GM18868 (cell line): Measurements from ENCODE around the gene PDGFC.

Source experiments
- ATAC-seq: cut with Tn5 transposase; IDR thresholded peaks from one replicate; pipeline ENCODE4 v1.9.1; 2021; ENCODE audit warnings: mild to moderate bottlenecking, moderate library complexity; ENCODE audit not compliant: unreplicated experiment

PDGFC gene

GRCh38 chr4:156838761-156839160 is 132.8 kb downstream of the PDGFC start:
- ATAC-seq, result no peak

- no peak for ATAC-seq
Measured at GRCh38 chr4:156837625-156838345, 133.8 kb downstream of the PDGFC start.

GRCh38 chr4:156832886-156833285 is 138.7 kb downstream of the PDGFC start:
- no peak for ATAC-seq

- no peak for ATAC-seq
Measured at GRCh38 chr4:156830351-156830750, 141.2 kb downstream of the PDGFC start.

- ATAC-seq, result no peak
Measured at GRCh38 chr4:156829201-156829873, 142.3 kb downstream of the PDGFC start.

GRCh38 chr4:156827519-156827918 is 144.1 kb downstream of the PDGFC start:
- no peak for ATAC-seq

GRCh38 chr4:156825074-156825473 is 146.5 kb downstream of the PDGFC start:
- no peak for ATAC-seq

GRCh38 chr4:156824451-156825060 is 147.0 kb downstream of the PDGFC start:
- no peak for ATAC-seq

- ATAC-seq, result no peak
Measured at GRCh38 chr4:156820931-156821330, 150.7 kb downstream of the PDGFC start.

GRCh38 chr4:156816360-156816755 is 155.2 kb downstream of the PDGFC start:
- no peak for ATAC-seq

GRCh38 chr4:156815717-156816359 is 155.8 kb downstream of the PDGFC start:
- no peak for ATAC-seq

- no peak for ATAC-seq
Measured at GRCh38 chr4:156811963-156812362, 159.6 kb downstream of the PDGFC start.

- no peak for ATAC-seq
Measured at GRCh38 chr4:156811286-156811685, 160.3 kb downstream of the PDGFC start.

- no peak for ATAC-seq
Measured at GRCh38 chr4:156805696-156806095, 165.9 kb downstream of the PDGFC start.

GRCh38 chr4:156803056-156803455 is 168.5 kb downstream of the PDGFC start:
- peak; percentile 55 for ATAC-seq

GRCh38 chr4:156800463-156800862 is 171.1 kb downstream of the PDGFC start:
- peak; percentile 53 for ATAC-seq

GRCh38 chr4:156799121-156799589 is 172.4 kb downstream of the PDGFC start:
- no peak for ATAC-seq

- ATAC-seq, result no peak
Measured at GRCh38 chr4:156798438-156798837, 173.2 kb downstream of the PDGFC start.

GRCh38 chr4:156797206-156797605 is 174.4 kb downstream of the PDGFC start:
- peak; percentile 40 for ATAC-seq

GRCh38 chr4:156795727-156796126 is 175.9 kb downstream of the PDGFC start:
- no peak for ATAC-seq

- ATAC-seq, result no peak
Measured at GRCh38 chr4:156794863-156795262, 176.7 kb downstream of the PDGFC start.
